HepG2 (cell line): Measurements from ENCODE around the gene PDZD7. TPM values are rescaled to one million over a fixed set of nuclear protein-coding genes. Genes with fewer than 3 reads are reported as not detected.

Experiments used
- AHR ChIP-seq: IDR thresholded peaks from 2 replicates; pipeline ENCODE4 v1.6.1; 2018; ENCODE audit warnings: missing genetic modification reagents, missing compliant biosample characterization
- BCL6 ChIP-seq: IDR thresholded peaks from 2 replicates; pipeline ENCODE4 v1.6.1; 2016; ENCODE audit warnings: missing genetic modification reagents, missing compliant biosample characterization
- EZH2 ChIP-seq: conservative IDR thresholded peaks from 2 replicates; pipeline ENCODE4 v1.6.1; 2012; ENCODE audit warnings: mild to moderate bottlenecking, low read depth, low read length, moderate library complexity
- FOXC1 ChIP-seq: sonication (generic); formaldehyde crosslinking; IDR thresholded peaks from 2 replicates; pipeline ENCODE4 v1.8.0; 2022; ENCODE audit warnings: mild to moderate bottlenecking, missing genetic modification reagents, borderline replicate concordance
- FOXJ3 ChIP-seq: sonication (generic); formaldehyde crosslinking; IDR thresholded peaks from 2 replicates; pipeline ENCODE4 v1.4.0; 2020; ENCODE audit warnings: missing genetic modification reagents, mild to moderate bottlenecking, borderline replicate concordance
- HMGXB3 ChIP-seq: sonication (generic); formaldehyde crosslinking; IDR thresholded peaks from 2 replicates; pipeline ENCODE4 v1.4.0; 2020; ENCODE audit warnings: missing genetic modification reagents, borderline replicate concordance
- MIXL1 ChIP-seq: IDR thresholded peaks from 2 replicates; pipeline ENCODE4 v1.6.1; 2016
- NFYB ChIP-seq: sonication (generic); formaldehyde crosslinking; IDR thresholded peaks from 2 replicates; pipeline ENCODE4 v1.4.0; 2020; ENCODE audit warnings: missing genetic modification reagents
- SUZ12 ChIP-seq: fragments of 150-350 bp; IDR thresholded peaks from 2 replicates; pipeline ENCODE4 v1.6.1; 2014; ENCODE audit warnings: low read depth, low read length
- ZNF614 ChIP-seq: IDR thresholded peaks from 2 replicates; pipeline ENCODE4 v1.6.1; 2018; ENCODE audit warnings: missing biosample characterization, missing genetic modification reagents, inconsistent platforms, borderline replicate concordance
- ZNF740 ChIP-seq: sonication (generic); formaldehyde crosslinking; IDR thresholded peaks from 2 replicates; pipeline ENCODE4 v1.4.0; 2020; ENCODE audit warnings: missing genetic modification reagents
- polyA plus RNA-seq, 8 experiments: library from polyadenylated mRNA; depleted of rRNA in 3 of 8; stranded (reverse) in 7 of 8; unstranded in 1 of 8; fragments of >200 nt; fragmentation: Illumina TruSeq in 4 of 8; extraction: Trizol in 4 of 8; gene quantifications; 2 replicates each; pipeline versions ENCODE4 v1.2.1 to v1.2.3, GENCODE V29; 2011 to 2016; ENCODE audit warnings: low read depth in 4 of 8, missing spikeins in 1 of 8, mixed read lengths in 1 of 8; ENCODE audit not compliant: insufficient read depth in 1 of 8
- total RNA-seq, 5 experiments: library from RNA; depleted of rRNA; stranded (reverse); fragments of >200 nt; fragmentation: Illumina TruSeq; extraction: Trizol; gene quantifications; 2 replicates each; pipeline ENCODE4 v1.2.3, GENCODE V29; 2016; ENCODE audit warnings: low read depth in 1 of 5
- TF ChIP-seq, protein P1 (sequence below): sonication (generic); formaldehyde crosslinking; IDR thresholded peaks from 2 replicates; pipeline ENCODE4 v1.5.0; 2020; ENCODE audit warnings: mild to moderate bottlenecking, missing genetic modification reagents, borderline replicate concordance
- TF ChIP-seq, protein P2 (sequence below): IDR thresholded peaks from 2 replicates; pipeline ENCODE4 v1.6.1; 2016; ENCODE audit warnings: missing compliant biosample characterization, missing genetic modification reagents, borderline replicate concordance

PDZD7 gene
- total and polyA plus RNA-seq, 2 of the 13 experiments (the other 11 are each of a cell fraction or from before 2014, with no cell fraction given) = 0.58 to 0.73 TPM

DNA sequence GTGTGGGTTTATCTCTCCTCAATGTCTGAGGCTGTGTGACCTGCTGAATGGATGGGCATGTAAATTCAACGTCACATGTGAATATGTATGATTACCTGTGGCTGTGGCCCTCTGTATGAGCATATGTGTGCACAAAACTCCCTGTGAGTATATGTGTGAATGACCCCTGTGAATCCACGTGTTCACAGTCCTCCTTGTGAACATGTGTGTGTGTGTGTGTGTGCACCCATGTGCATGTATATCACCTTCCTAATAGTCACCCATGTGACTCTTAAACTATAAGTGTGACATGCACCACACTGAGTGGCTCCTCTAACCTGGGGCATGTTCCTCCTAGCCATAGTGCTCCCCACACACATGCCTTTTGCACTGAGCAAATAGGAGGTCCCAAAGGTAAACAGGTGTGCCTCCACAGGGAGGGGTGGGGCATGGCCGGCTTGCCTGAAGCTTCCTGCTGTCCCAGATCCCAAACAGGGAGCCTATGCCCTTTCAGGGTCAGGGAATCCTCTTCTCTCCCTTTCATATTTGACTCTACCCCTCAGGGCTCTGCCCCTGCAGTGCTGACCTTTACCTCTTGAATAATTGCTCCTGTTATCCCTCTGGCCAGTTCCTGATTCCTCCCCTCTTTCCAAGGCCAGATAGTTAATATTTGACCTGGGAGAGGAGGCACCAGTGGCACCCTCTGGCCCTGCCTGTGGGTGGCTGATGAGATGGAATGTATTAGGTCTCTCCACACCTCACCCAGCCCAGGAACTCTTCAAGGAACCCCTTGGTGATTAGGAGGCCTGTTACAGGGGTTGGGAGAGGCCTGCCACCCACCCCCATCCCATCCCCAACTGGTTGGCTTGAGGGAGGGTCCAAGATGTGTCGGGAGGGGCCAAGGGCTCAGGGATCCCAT, 59.8 kb downstream of the PDZD7 start (continued):
- TF ChIP-seq, protein P1, sequence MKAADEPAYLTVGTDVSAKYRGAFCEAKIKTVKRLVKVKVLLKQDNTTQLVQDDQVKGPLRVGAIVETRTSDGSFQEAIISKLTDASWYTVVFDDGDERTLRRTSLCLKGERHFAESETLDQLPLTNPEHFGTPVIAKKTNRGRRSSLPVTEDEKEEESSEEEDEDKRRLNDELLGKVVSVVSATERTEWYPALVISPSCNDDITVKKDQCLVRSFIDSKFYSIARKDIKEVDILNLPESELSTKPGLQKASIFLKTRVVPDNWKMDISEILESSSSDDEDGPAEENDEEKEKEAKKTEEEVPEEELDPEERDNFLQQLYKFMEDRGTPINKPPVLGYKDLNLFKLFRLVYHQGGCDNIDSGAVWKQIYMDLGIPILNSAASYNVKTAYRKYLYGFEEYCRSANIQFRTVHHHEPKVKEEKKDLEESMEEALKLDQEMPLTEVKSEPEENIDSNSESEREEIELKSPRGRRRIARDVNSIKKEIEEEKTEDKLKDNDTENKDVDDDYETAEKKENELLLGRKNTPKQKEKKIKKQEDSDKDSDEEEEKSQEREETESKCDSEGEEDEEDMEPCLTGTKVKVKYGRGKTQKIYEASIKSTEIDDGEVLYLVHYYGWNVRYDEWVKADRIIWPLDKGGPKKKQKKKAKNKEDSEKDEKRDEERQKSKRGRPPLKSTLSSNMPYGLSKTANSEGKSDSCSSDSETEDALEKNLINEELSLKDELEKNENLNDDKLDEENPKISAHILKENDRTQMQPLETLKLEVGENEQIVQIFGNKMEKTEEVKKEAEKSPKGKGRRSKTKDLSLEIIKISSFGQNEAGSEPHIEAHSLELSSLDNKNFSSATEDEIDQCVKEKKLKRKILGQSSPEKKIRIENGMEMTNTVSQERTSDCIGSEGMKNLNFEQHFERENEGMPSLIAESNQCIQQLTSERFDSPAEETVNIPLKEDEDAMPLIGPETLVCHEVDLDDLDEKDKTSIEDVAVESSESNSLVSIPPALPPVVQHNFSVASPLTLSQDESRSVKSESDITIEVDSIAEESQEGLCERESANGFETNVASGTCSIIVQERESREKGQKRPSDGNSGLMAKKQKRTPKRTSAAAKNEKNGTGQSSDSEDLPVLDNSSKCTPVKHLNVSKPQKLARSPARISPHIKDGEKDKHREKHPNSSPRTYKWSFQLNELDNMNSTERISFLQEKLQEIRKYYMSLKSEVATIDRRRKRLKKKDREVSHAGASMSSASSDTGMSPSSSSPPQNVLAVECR (CRISPR knock-in tag) = peak; percentile 84
- peak; percentile 29; the same call in 1 of the 2 replicates for TF ChIP-seq HMGXB3
- no peak for TF ChIP-seq AHR
- 0 out of 2 replicates have a peak, but pooled peaks have one; percentile 17 for TF ChIP-seq FOXC1 (CRISPR knock-in tag)
- peak; percentile 33 for TF ChIP-seq NFYB (CRISPR knock-in tag)
- peak; percentile 86; the same call in 1 of the 2 replicates for TF ChIP-seq FOXJ3 (CRISPR knock-in tag)
- no peak for TF ChIP-seq SUZ12
- TF ChIP-seq MIXL1 (CRISPR knock-in tag) = peak; percentile 93
- TF ChIP-seq EZH2 = no peak
- peak; percentile 74; the same call in 1 of the 2 replicates for TF ChIP-seq ZNF740 (CRISPR knock-in tag)
- peak; percentile 92 for TF ChIP-seq BCL6
- TF ChIP-seq ZNF614 (CRISPR knock-in tag) = peak; percentile 87; the same call in 1 of the 2 replicates
- TF ChIP-seq, protein P2, sequence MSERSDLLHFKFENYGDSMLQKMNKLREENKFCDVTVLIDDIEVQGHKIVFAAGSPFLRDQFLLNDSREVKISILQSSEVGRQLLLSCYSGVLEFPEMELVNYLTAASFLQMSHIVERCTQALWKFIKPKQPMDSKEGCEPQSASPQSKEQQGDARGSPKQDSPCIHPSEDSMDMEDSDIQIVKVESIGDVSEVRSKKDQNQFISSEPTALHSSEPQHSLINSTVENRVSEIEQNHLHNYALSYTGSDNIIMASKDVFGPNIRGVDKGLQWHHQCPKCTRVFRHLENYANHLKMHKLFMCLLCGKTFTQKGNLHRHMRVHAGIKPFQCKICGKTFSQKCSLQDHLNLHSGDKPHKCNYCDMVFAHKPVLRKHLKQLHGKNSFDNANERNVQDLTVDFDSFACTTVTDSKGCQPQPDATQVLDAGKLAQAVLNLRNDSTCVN = 0 out of 2 replicates have a peak, but pooled peaks have one; percentile 33
- TF ChIP-seq, all 625 proteins: peak for 243
